Prostate gland (tissue), 2 donors: ENCODE measurements around the gene SLC39A11.

ENCODE experiments used
- POLR2A ChIP-seq: fragments of 450-650 bp; IDR thresholded peaks from one replicate; pipeline ENCODE4 v1.6.1; 2016; ENCODE audit warnings: antibody characterized with exemption, mild to moderate bottlenecking
- POLR2AphosphoS5 ChIP-seq: sonication (generic); formaldehyde crosslinking; IDR thresholded peaks from one replicate; pipeline ENCODE4 v1.6.1; 2017; ENCODE audit warnings: antibody characterized with exemption
- TF ChIP-seq, protein P1 (sequence below), 4 experiments: fragments of 200-600 bp in 2 of 4; fragments of 450-650 bp in 2 of 4; sonication (generic) in 2 of 4; IDR thresholded peaks; 1 replicate in 3 of 4; 2 replicates in 1 of 4; pipeline ENCODE4 v1.5.1; 2016 to 2019; ENCODE audit warnings: antibody characterized with exemption in 4 of 4, mild to moderate bottlenecking in 2 of 4, moderate library complexity in 2 of 4

DNA sequence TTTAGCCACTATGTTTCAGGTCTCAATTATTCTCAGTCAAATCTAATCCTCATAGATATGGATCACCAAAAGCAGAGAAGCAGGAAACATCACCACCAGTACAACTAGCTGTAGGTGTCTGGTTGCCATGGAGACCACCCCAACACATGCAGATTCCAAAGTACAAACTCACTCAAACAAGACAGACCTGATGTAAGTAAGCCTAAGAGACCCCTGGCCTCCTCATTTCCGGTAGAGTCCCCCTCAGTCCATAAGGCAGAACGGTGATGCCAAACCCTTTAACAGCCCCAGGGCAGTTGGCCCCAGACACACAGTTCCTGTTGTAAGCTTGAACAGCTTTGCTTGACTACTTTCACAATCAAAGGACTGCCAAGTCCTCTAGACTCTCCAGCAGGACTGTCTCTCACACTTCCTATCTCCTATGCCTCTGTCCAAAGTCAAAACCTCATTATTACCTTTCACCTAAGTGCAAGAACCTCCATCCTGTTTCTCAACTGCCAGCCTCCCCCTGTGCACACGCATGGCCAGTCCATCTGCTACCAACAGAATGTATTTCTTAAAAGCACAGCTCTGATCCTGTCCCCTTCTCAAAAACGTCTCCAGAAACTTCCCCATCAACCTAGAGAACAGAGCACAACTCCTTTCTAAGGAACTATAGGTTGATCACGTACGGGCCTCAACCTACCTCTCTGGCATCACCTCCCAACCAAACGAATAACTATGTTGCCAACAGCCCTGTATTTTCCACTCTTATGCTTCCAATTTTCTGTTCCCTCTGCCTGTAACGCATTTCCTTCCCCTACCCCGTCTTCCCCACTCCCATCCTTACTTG lies 23.9 kb downstream of the SLC39A11 start:
- TF ChIP-seq, protein P1, sequence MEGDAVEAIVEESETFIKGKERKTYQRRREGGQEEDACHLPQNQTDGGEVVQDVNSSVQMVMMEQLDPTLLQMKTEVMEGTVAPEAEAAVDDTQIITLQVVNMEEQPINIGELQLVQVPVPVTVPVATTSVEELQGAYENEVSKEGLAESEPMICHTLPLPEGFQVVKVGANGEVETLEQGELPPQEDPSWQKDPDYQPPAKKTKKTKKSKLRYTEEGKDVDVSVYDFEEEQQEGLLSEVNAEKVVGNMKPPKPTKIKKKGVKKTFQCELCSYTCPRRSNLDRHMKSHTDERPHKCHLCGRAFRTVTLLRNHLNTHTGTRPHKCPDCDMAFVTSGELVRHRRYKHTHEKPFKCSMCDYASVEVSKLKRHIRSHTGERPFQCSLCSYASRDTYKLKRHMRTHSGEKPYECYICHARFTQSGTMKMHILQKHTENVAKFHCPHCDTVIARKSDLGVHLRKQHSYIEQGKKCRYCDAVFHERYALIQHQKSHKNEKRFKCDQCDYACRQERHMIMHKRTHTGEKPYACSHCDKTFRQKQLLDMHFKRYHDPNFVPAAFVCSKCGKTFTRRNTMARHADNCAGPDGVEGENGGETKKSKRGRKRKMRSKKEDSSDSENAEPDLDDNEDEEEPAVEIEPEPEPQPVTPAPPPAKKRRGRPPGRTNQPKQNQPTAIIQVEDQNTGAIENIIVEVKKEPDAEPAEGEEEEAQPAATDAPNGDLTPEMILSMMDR (IDR thresholded peaks at IDR 0.05): no peak
- TF ChIP-seq POLR2AphosphoS5 (no peak), POLR2A (no peak)
